Inflammatory macrophage (primary cell): ENCODE measurements around the gene PPP1R14B.

Experiments
- DNase-seq, 2 donors: peaks; one replicate each; pipeline ENCODE4 v3.0.0-alpha.2; 2020 to 2022
- total RNA-seq, 18 experiments: gene quantifications; one replicate each; lab custom pipeline; 2026; ENCODE audit warnings: mixed read lengths in 6 of 18, inconsistent platforms in 2 of 18; lab: John Stamatoyannopoulos, UW

PPP1R14B gene, protein sequence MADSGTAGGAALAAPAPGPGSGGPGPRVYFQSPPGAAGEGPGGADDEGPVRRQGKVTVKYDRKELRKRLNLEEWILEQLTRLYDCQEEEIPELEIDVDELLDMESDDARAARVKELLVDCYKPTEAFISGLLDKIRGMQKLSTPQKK
- 18.9 to 111 (median 55.5) reads per million in 18 experiments for total RNA-seq

GRCh38 chr11:64246871-64247728 lies at the start of gene PPP1R14B:
PPP1R14B (minus strand) TSS chr11:64246943; CDS start chr11:64246673, 270 bp downstream.
- DNase-seq, result peak; percentile 81 to 90

DNA sequence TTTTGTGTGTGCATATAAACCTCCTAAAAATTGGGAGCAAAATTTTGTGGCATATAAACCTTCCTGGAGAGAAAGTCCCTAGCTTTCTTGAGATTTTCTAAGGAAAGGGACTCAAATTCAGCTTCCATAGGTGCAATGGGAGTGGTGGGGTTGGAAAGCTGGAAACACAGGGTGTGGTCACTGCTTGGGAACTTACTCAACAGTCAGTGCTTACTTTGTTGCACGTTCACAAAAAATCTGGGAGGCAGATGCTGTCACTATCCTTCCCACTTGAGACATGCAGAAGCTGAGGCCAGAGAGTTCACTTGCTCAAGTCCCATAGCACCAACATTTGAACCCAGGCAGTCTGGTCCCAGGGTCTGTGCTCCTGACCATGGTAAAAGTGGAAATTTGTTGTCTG lies 49.5 kb upstream of the PPP1R14B start:
- DNase-seq, result no peak

DNA sequence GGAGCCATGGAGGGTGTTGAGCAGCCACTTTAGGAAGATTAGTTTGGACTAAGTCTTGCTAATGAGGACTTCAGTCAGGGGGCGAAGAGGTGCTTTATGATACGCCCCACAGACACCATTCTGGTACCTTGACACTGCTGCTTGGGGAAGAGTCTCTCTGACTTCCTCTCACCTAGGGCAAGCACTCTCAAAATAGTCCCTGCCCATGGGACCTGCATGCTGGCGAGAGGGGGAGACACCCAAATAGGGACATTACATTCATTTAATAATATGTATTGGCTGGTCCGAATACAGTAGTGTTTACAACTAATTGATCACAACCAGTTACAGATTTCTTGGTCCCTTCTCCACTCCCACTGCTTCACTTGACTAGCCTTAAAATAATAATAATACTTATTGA lies 49.0 kb upstream of the PPP1R14B start:
- DNase-seq, result no peak

DNA sequence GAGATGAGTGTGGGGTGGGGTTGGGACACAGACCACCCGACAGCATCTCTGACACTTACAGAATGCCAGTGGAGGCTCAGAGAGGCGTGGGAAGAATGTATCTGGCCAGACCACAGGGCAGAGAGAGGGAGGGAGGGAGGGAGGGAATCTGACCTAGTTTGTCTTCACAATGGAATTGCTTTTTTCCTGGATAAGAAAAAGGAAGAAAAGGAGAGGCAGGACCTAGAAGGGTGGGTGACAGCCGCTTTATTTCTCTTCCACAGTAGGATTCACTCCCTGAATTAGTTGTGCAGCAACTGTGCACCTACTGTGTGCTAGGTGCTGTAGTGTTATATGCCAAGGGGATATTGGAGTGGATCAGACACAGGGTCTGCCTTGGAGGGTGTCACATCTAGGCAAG lies 48.0 kb upstream of the PPP1R14B start:
- DNase-seq, result no peak

DNA sequence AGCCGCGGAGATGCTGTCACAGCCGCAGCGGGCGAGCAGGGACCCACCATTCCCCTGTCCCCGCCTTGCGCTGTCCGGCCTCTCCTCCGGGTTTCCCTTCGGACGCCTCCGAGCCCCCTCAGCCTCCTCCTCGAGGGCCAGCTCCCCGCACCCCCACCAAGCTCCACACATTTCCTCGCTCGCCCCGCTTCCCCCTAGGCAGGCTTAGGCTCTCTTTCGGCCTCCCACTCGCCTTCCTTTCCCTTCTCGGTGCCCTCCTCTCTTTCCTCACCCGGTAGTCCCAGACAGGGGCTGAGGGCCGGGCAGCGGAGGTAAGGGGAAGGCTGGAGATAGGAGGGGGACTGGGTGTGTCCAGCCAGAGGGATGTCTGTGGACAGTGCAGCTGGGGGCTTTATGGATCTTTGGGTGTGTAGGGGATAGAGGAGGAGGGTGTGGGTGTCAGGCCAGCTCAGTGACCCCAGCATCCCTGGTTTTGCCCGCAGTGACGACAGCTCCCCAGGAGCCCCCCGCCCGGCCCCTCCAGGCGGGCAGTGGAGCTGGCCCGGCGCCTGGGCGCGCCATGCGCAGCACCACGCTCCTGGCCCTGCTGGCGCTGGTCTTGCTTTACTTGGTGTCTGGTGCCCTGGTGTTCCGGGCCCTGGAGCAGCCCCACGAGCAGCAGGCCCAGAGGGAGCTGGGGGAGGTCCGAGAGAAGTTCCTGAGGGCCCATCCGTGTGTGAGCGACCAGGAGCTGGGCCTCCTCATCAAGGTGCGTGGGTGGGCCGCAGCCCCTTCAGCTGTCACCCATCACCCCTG lies 45.9 kb upstream of the PPP1R14B start:
- peak in 1 of 2 donors; percentile 27 for DNase-seq

- peak in 1 of 2 donors; percentile 4 for DNase-seq
These were observed 45.2 kb upstream of the PPP1R14B start for GRCh38 chr11:64291752-64292459.

DNA sequence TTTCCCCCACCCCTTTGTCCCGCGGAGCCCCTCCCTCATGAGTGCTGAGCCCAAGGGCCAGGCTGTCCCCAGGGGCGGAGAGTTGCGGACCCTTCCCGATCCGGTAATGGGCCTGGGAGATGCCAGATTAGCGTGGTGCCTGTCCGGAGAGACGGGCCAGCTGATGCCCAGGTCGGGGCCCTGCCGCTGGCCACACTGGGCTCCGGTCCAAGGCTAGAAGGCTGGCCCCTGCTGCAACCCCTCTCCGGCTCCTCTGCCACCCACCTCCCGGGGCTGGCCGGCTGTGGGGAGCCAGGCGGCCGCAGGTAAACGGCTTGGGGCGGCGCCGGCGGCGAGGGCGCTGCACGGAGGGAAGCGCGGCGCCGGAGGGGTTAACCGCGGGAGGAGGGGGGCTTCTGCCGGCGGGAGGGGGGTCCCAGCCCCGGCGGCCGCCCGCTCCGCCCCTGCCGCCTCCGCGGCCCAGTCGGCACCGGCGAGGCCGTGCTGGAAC lies 44.6 kb upstream of the PPP1R14B start, which contains the start of gene KCNK4:
Gene KCNK4, plus strand, starts transcription at position 41 of the 490 bp plus-strand sequence. CDS start 1,717 bp downstream, outside the sequence.
- DNase-seq, result no peak

DNA sequence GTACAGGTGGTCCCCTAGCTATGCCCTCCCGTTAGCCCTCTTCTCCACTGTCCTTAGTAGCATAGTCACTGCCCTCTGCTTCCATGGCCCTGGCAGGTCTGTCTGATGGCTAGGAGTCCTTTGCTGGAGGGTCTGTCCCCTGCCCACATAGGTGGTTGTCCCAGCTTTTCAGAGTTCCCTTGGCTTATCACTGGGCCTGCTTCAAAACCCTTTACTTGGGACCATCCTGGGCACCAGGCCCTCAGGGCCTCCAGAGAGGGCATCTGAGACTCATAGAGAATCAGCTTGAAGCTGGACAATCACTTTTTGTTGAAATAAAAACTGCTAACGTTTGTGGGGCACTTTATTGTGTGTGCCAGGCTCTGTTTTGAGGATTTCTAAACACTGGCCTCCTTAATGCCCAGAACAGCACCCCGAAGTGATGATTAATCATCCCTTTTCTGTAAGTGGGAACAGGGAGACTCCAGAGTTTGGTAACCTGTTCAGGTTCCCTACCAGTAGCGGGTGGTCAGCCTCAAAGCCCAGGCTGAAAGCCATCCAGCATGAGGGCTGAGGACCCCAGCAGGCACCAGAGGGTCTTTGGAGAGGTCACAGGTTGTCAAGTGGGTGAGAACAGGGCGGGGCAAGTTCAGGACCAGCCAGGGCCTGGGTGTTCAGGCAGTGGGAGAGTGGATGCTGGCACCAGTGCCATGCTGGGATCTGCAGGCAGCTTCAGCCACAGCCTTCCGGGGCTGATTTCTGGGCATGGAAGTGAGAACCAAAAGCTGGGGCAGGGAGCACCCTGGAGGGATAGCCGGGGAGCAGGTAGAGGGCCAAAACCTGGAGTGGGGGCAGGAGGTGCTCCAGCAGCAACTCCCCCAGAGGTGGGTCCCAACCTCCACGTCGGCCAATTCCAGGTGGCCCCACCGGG lies 43.9 kb upstream of the PPP1R14B start:
- DNase-seq, result no peak

DNA sequence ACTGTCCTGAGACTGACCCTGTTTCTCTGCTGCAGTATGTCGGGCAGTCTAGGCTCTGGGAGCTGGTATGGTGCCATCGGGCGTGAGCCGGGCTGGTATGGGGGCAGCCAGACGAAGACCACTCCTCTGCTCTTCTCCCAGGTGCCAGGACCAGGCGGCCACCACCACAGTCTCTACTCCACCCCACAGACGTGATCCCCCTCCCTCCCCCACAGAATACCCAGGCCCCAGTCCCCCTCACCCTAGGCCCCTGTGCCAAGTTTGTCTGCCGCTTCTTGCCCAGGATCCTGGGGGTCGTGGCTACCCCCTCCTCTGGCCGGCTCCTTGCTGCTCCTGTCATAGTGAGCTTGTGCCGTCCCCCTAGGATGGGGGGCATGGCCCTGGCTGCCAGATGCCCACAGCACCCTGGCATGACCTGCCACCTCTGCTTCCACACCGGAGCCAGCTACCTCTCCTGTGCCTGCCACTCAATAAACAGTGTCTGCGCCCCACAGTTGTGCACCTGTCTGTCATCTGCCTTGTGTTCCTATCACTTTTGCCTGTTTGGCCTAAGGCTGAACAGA lies 42.3 kb upstream of the PPP1R14B start:
- no peak for DNase-seq

GRCh38 chr11:64288353-64288750 lies 41.6 kb upstream of the PPP1R14B start:
- no peak for DNase-seq

DNA sequence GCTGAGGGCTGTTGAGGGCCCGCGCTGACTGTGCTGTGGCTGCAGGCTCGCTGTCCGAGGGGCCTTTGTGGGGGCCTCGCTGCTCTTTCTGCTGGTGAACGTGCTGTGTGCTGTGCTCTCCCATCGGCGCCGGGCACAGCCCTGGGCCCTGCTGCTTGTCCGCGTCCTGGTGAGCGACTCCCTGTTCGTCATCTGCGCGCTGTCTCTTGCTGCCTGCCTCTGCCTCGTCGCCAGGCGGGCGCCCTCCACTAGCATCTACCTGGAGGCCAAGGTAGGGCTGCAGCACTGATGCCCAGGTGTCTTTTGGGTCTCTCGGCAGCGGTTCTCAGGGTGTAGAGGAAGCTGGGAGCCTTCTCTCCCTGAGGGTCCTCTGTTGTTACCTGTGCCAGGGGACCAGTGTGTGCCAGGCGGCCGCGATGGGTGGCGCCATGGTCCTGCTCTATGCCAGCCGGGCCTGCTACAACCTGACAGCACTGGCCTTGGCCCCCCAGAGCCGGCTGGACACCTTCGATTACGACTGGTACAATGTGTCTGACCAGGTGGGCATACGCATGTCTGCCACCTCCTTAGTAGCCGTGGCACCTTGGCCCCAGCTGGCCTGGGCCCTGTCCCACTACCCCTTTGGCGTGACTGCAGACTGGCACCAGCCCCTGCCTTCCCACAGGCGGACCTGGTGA lies 41.1 kb upstream of the PPP1R14B start:
- no peak for DNase-seq

DNA sequence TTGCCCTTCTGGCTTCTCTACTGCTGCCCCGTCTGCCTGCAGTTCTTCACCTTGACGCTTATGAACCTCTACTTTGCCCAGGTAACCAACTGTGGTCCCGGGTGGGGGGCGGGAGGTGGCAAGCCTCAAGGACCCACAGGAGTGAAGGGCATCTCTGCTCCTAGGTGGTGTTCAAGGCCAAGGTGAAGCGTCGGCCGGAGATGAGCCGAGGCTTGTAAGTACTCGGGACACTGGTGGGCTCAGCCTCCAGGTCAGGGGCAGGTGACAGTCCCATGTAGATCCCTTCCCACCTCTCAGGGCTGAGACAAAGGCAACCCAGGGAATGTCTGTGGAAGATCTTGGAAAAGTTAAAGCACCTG lies 40.0 kb upstream of the PPP1R14B start:
- DNase-seq, result no peak

GRCh38 chr11:64285885-64286800 lies 39.4 kb upstream of the PPP1R14B start:
- DNase-seq, result no peak

- peak; percentile 75 to 81 for DNase-seq
These were observed 38.5 kb upstream of the PPP1R14B start, which contains the start of gene GPR137 for GRCh38 chr11:64284962-64285884. GPR137 (plus strand) TSS chr11:64285848; CDS start chr11:64286525, 677 bp downstream.

GRCh38 chr11:64284048-64284961 lies 37.6 kb upstream of the PPP1R14B start, which contains the start of gene BAD:
BAD (minus strand) TSS chr11:64284665; CDS start chr11:64284368, 297 bp downstream.
- peak; percentile 92 to 94 for DNase-seq

GRCh38 chr11:64283092-64283491 lies 36.3 kb upstream of the PPP1R14B start:
- DNase-seq, result no peak
